C4-2B (cell line): Measurements from ENCODE around the gene KCNQ5.

Experiments used
- ZFX ChIP-seq: fragments of 450-650 bp; IDR thresholded peaks from 2 replicates; pipeline ENCODE4 v1.6.1; 2017
- TF ChIP-seq, protein P1 (sequence below): fragments of 450-650 bp; conservative IDR thresholded peaks from 2 replicates; pipeline ENCODE4 v1.5.1; 2017; ENCODE audit warnings: mild to moderate bottlenecking

DNA sequence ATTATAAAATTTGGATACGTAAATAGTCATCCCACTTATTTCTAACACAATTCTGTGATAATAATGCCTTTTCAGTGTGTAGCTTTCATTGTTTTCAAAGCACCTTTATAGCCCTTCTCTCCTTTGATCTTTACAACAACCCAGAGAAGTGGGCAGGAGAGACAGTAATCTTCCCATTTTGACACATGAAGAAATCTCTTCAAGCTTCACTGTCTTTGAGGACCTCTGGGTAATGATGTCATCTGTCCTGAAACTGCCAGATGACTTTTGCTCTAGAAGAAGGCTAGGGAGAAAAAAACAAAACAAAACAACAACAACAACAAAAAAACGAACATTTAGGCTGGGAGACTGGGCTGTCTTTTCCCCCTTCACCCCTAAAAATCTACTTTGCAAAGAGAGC is 203.0 kb downstream of the KCNQ5 start:
- TF ChIP-seq, protein P1, sequence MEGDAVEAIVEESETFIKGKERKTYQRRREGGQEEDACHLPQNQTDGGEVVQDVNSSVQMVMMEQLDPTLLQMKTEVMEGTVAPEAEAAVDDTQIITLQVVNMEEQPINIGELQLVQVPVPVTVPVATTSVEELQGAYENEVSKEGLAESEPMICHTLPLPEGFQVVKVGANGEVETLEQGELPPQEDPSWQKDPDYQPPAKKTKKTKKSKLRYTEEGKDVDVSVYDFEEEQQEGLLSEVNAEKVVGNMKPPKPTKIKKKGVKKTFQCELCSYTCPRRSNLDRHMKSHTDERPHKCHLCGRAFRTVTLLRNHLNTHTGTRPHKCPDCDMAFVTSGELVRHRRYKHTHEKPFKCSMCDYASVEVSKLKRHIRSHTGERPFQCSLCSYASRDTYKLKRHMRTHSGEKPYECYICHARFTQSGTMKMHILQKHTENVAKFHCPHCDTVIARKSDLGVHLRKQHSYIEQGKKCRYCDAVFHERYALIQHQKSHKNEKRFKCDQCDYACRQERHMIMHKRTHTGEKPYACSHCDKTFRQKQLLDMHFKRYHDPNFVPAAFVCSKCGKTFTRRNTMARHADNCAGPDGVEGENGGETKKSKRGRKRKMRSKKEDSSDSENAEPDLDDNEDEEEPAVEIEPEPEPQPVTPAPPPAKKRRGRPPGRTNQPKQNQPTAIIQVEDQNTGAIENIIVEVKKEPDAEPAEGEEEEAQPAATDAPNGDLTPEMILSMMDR: no peak
- TF ChIP-seq ZFX: no peak
